ENCODE measurements around the gene ADGRL1.

ADGRL1 gene

GRCh38 chr19:14166999-14167575 is 38.9 kb downstream of the ADGRL1 start:
- DNase-seq (ENCODE audit: low read depth in 2 of 2): no peak
- no peak for TF ChIP-seq CTCF (IDR thresholded peaks at IDR 0.05; ENCODE audit: low read depth, low read length)
- H3K4me3 ChIP-seq (replicated peaks in 1 of 2; ENCODE audit: low read depth in 2 of 2, low read length in 2 of 2): no peak overlapping the region

- DNase-seq (ENCODE audit: low read depth in 2 of 2): no peak
- H3K4me3 ChIP-seq (replicated peaks in 1 of 2; ENCODE audit: low read depth in 2 of 2, low read length in 2 of 2): no peak overlapping the region
- no peak for TF ChIP-seq CTCF (IDR thresholded peaks at IDR 0.05; ENCODE audit: low read depth, low read length)
These were observed 39.8 kb downstream of the ADGRL1 start for GRCh38 chr19:14165990-14166830.

GRCh38 chr19:14164724-14165493 is 41.1 kb downstream of the ADGRL1 start:
- no peak overlapping the region for H3K4me3 ChIP-seq (replicated peaks in 1 of 2; ENCODE audit: low read depth in 2 of 2, low read length in 2 of 2)
- DNase-seq (ENCODE audit: low read depth in 2 of 2): no peak
- TF ChIP-seq CTCF (IDR thresholded peaks at IDR 0.05; ENCODE audit: low read depth, low read length): no peak

GRCh38 chr19:14164082-14164481 is 41.9 kb downstream of the ADGRL1 start:
- no peak for DNase-seq (ENCODE audit: low read depth in 2 of 2)
- no peak for TF ChIP-seq CTCF (IDR thresholded peaks at IDR 0.05; ENCODE audit: low read depth, low read length)
- H3K4me3 ChIP-seq (replicated peaks in 1 of 2; ENCODE audit: low read depth in 2 of 2, low read length in 2 of 2): no peak overlapping the region

- TF ChIP-seq CTCF (IDR thresholded peaks at IDR 0.05; ENCODE audit: low read depth, low read length): no peak
- H3K4me3 ChIP-seq (replicated peaks in 1 of 2; ENCODE audit: low read depth in 2 of 2, low read length in 2 of 2): no peak overlapping the region
- DNase-seq (ENCODE audit: low read depth in 2 of 2): no peak
These were observed 43.1 kb downstream of the ADGRL1 start for GRCh38 chr19:14162871-14163297.

GRCh38 chr19:14161305-14161704 is 44.7 kb downstream of the ADGRL1 start:
- no peak for TF ChIP-seq CTCF (IDR thresholded peaks at IDR 0.05; ENCODE audit: low read depth, low read length)
- H3K4me3 ChIP-seq (replicated peaks in 1 of 2; ENCODE audit: low read depth in 2 of 2, low read length in 2 of 2): no peak overlapping the region
- DNase-seq (ENCODE audit: low read depth in 2 of 2): no peak
